Globus pallidus (tissue), 1 donor: ENCODE results near the gene LRRC45.
"Not testable (repeated sequence)": the region's sequence is repeated elsewhere in the genome, so short reads cannot be mapped to it uniquely, and the experiment has no call there.

Experiments
- DNase-seq: peaks from one replicate; pipeline ENCODE4 v3.0.0-alpha.2; 2015; ENCODE audit warnings: low spot score

LRRC45 gene

GRCh38 chr17:82022981-82023446 is at the start of gene LRRC45:
TSS of gene LRRC45 (plus strand) at chr17:82023305. CDS start at chr17:82023644, 339 bp downstream.
- peak; percentile 100 for DNase-seq

- DNase-seq: no peak
These were observed 49.7 kb upstream of the LRRC45 start for GRCh38 chr17:81973432-81973831.

- no peak for DNase-seq
These were observed 46.5 kb upstream of the LRRC45 start for GRCh38 chr17:81976332-81977210.

- DNase-seq: peak; percentile 89
These were observed 45.8 kb upstream of the LRRC45 start, which contains the start of gene ASPSCR1 for GRCh38 chr17:81977211-81977808. TSS of gene ASPSCR1 (plus strand) at chr17:81977629. CDS start at chr17:81977647, 18 bp downstream.

GRCh38 chr17:81978524-81979298 is 44.4 kb upstream of the LRRC45 start:
- no peak for DNase-seq

GRCh38 chr17:81980122-81980521 is 43.0 kb upstream of the LRRC45 start:
- DNase-seq: no peak

GRCh38 chr17:81980707-81981343 is 42.3 kb upstream of the LRRC45 start:
- DNase-seq: no peak

- not testable (repeated sequence) for DNase-seq
These were observed 41.6 kb upstream of the LRRC45 start for GRCh38 chr17:81981511-81981910.

- DNase-seq: no peak
These were observed 40.0 kb upstream of the LRRC45 start for GRCh38 chr17:81983011-81983638.

GRCh38 chr17:81983639-81984373 is 39.3 kb upstream of the LRRC45 start:
- no peak for DNase-seq

GRCh38 chr17:81984773-81985410 is 38.2 kb upstream of the LRRC45 start:
- no peak for DNase-seq

GRCh38 chr17:81986606-81987005 is 36.5 kb upstream of the LRRC45 start:
- no peak for DNase-seq

GRCh38 chr17:81987161-81987770 is 35.8 kb upstream of the LRRC45 start:
- DNase-seq: no peak

GRCh38 chr17:81990836-81991683 is 32.0 kb upstream of the LRRC45 start:
- no peak for DNase-seq

- DNase-seq: peak; percentile 59
These were observed 31.3 kb upstream of the LRRC45 start for GRCh38 chr17:81991684-81992305.

GRCh38 chr17:81992306-81993102 is 30.6 kb upstream of the LRRC45 start:
- DNase-seq: no peak
